RWPE1 (cell line): ENCODE results near the gene IFIT5.
A peak's percentile ranks its signal among the peaks of the same experiment; 100 is the strongest.
"Not testable (repeated sequence)": the region's sequence is repeated elsewhere in the genome, so short reads cannot be mapped to it uniquely, and the experiment has no call there.

Experiments
- CTCF ChIA-PET: fragments of 350-600 bp; sonication (Branson Sonifier 250); formaldehyde crosslinking; extraction: SDS; loops from one replicate; lab custom pipeline; 2021; lab: Yijun Ruan, JAX
- POLR2A ChIA-PET: fragments of 400-600 bp; formaldehyde crosslinking; extraction: SDS; loops from one replicate; lab custom pipeline; 2020; ENCODE audit warnings: antibody characterized with exemption; ENCODE audit not compliant: low non-redundant PET; lab: Yijun Ruan, JAX
- DNase-seq: peaks from one replicate; pipeline ENCODE4 v3.0.0; 2012; ENCODE audit warnings: low spot score
- H3K27ac ChIP-seq: fragments of 450-650 bp; 2 replicates; pipeline ENCODE4 v1.5.1; 2017
- TF ChIP-seq, protein P1 (sequence below): fragments of 450-650 bp; conservative IDR thresholded peaks from 2 replicates; pipeline ENCODE4 v1.5.1; 2017; ENCODE audit warnings: low read depth, mild to moderate bottlenecking

The IFIT5 gene

DNA sequence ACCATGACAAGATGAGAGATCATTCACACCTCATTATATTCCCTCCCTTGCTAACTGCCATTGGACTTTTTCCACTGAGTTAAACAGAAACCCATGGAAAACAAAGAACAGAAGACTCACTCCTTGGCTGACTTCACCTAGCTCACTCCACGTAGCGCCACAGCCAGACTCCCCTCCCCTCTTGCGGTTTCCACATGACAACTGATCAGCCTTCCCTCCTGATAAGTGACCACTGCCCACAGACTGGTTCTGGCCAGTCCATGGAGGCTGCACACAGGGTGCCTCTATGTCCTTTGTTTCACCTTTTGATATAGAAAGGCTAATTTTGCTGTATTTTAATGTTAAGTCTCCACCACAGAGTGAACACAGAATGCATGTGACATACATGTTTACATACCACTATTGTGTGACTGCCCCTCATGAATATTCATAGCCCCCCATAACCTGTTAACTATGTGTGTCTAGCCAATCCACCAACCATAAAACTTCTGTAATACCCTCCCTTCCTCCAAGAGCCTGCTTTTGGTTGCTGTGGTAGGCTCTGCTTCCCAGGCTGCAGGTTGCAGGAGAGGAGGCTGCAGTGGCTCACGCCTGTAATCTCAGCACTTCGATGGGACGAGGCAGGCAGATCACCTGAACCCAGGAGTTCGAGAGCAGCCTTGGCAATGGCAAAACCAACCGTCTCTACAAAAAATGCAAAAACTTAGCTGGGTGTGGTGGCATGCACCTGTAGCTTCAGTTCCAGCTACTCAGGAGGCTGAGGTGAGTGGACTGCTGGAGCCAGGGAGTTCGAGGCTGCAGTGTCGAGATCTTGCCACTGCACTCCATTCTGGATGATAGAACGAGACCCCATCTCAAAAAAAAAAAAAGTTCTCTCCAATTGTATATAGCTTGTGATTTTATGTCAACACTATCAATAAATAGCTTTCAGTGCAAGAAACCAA is 10.0 kb upstream of the IFIT5 start:
- no peak for DNase-seq
- no peak overlapping the region for H3K27ac ChIP-seq
- ChIA-PET POLR2A (no interaction called here), CTCF (interaction anchor here (0.6 kb wide), 1 partner anchor 274 kb away, joined by 3 read pairs; no protein-coding TSS in a partner anchor)
- TF ChIP-seq, protein P1, sequence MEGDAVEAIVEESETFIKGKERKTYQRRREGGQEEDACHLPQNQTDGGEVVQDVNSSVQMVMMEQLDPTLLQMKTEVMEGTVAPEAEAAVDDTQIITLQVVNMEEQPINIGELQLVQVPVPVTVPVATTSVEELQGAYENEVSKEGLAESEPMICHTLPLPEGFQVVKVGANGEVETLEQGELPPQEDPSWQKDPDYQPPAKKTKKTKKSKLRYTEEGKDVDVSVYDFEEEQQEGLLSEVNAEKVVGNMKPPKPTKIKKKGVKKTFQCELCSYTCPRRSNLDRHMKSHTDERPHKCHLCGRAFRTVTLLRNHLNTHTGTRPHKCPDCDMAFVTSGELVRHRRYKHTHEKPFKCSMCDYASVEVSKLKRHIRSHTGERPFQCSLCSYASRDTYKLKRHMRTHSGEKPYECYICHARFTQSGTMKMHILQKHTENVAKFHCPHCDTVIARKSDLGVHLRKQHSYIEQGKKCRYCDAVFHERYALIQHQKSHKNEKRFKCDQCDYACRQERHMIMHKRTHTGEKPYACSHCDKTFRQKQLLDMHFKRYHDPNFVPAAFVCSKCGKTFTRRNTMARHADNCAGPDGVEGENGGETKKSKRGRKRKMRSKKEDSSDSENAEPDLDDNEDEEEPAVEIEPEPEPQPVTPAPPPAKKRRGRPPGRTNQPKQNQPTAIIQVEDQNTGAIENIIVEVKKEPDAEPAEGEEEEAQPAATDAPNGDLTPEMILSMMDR: no peak

DNA sequence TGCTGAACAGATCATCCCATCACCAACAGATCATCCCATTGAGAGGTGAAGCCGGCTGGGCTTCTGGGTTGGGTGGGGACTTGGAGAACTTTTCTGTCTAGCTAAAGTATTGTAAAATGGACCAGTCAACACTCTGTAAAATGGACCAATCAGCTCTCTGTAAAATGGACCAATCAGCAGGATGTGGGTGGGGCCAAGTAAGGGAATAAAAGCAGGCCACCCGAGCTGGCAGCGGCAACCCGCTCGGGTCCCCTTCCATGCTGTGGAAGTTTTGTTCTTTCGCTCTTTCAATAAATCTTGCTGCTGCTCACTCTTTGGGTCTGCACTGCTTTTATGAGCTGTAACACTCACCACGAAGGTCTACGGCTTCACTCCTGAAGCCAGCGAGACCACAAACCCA is 8.2 kb upstream of the IFIT5 start:
- CTCF ChIA-PET, H3K27ac ChIP-seq, POLR2A ChIA-PET, DNase-seq: not testable (repeated sequence)

DNA sequence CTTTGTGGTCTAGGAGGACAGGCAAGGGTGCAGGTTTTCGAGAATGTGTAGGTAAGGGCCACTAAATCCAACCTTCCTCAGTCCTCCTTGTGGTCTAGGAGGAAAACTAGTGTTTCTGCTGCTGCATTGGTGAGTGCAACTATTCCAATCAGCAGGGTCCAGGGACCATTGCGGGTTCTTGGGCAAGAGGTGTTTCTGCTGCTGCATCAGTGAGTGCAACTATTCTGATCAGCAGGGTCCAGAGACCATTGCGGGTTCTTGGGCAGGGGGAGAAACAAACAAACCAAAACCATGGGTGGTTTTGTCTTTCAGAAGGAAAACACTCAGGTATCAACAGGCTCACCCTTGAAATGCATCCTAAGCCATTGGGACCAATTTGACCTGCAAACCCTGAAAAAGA is 6.6 kb upstream of the IFIT5 start:
- DNase-seq, H3K27ac ChIP-seq, POLR2A ChIA-PET: not testable (repeated sequence)
- CTCF ChIA-PET: interaction anchor here (0.7 kb wide), 1 partner anchor 27 kb away, joined by 5 read pairs; no protein-coding TSS in a partner anchor

DNA sequence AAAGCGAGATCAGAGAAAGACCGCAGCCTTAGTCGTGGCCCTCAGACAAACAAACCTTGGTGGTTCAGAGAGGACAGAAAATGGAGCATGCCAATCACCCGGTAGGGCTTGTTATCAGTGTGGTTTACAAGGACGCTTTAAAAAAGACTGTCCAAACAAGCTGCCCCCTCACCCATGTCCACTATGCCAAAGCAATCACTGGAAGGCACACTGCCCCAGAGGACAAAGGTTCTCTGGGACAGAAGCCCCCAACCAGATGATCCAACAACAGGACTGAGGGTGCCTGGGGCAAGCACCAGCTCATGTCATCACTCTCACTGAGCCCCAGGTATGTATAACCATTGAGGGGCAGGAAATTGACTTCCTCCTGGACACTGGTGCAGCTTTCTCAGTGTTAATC is 5.1 kb upstream of the IFIT5 start:
- CTCF ChIA-PET: interaction anchor here (0.5 kb wide), 1 partner anchor 319 kb away, joined by 3 read pairs; no protein-coding TSS in a partner anchor

DNA sequence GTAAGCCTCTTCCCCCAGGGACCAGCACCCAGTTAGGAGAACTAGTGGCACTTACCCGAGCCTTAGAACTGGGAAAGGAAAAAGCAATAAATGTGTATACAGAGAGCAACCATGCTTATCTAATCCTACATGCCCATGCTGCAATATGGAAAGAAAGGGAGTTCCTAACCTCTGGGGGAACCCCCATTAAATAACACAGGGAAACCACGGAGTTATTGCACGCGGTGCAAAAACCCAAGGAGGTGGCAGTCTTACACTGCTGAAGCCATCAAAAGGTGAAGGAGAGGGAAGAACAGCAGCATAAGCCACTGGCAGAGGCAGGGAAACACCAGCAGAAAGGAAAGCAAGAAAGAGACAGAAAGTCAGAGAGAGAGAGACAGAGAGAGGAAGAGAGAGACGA is 3.8 kb upstream of the IFIT5 start:
- DNase-seq, POLR2A ChIA-PET, CTCF ChIA-PET, H3K27ac ChIP-seq: not testable (repeated sequence)

More for the DNA sequence above, 5.1 kb upstream of the IFIT5 start:
- DNase-seq, POLR2A ChIA-PET, H3K27ac ChIP-seq: not testable (repeated sequence)

DNA sequence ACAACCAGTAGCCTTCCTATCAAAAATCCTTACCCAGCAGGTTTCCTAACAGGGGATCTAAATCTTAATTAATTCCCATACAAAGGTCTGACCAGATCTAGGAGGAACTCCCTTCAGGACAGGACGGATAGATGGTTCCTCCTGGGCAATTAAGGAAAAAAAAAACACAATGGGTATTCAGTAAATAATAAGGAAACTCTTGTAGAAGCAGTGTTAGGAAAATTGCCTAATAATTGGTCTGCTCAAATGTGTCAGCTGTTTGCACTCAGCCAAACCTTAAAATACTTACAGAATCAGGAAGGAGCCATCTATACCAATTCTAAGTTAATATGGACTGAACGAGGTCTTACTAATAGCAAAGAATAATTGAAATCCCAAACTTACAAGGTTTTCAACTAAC is 3.2 kb upstream of the IFIT5 start:
- DNase-seq, POLR2A ChIA-PET, H3K27ac ChIP-seq, CTCF ChIA-PET: not testable (repeated sequence)

DNA sequence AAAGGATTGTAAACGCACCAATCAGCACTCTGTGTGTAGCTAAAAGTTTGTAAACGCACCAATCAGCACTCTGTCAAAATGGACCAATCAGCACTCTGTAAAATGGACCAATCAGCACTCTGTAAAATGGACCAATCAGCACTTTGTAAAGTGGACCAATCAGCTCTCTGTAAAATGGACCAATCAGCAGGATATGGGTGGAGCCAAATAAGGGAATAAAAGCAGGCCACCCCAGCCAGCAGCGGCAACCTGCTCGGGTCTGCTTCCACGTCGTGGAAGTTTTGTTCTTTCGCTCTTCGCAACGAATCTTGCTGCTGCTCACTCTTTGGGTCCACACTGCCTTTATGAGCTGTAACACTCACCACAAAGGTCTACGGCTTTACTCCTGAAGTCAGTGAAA is 2.1 kb upstream of the IFIT5 start:
- H3K27ac ChIP-seq, DNase-seq, POLR2A ChIA-PET: not testable (repeated sequence)
- CTCF ChIA-PET: interaction anchor here (0.6 to 0.7 kb wide), 2 partner anchors 136 to 690 kb away, joined by 3 read pairs; no protein-coding TSS in a partner anchor

DNA sequence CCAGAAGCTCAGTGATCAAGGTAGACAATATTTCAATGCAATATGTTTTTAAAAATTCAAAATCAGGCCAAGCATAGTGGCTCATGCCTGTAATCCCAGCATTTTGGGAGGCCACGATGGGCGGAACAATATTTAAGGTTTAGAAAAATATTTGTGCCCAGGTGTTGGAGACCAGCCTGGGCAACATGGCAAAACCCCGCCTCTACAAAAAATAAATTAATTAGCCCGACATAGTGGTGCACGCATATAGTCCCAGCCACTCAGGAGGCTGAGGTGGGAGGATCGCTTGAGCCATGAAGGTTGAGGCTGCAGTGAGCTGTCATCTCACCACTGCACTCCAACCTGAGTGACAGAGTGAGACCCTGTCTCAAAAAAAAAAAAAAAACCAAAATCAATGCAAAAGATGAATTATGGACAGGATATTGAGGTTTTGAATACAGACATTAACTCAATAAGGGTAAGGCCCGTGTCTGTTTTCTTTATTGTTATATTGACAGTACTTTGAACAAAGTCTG is 913 bp upstream of the IFIT5 start:
- no peak for DNase-seq
- H3K27ac ChIP-seq: no peak overlapping the region
- ChIA-PET POLR2A (no interaction called here), CTCF (interaction anchor here (0.6 to 1.0 kb wide), 3 partner anchors 141 to 384 kb away, joined by 3 to 6 read pairs (median 5); no protein-coding TSS in a partner anchor)
- TF ChIP-seq, protein P1: no peak

DNA sequence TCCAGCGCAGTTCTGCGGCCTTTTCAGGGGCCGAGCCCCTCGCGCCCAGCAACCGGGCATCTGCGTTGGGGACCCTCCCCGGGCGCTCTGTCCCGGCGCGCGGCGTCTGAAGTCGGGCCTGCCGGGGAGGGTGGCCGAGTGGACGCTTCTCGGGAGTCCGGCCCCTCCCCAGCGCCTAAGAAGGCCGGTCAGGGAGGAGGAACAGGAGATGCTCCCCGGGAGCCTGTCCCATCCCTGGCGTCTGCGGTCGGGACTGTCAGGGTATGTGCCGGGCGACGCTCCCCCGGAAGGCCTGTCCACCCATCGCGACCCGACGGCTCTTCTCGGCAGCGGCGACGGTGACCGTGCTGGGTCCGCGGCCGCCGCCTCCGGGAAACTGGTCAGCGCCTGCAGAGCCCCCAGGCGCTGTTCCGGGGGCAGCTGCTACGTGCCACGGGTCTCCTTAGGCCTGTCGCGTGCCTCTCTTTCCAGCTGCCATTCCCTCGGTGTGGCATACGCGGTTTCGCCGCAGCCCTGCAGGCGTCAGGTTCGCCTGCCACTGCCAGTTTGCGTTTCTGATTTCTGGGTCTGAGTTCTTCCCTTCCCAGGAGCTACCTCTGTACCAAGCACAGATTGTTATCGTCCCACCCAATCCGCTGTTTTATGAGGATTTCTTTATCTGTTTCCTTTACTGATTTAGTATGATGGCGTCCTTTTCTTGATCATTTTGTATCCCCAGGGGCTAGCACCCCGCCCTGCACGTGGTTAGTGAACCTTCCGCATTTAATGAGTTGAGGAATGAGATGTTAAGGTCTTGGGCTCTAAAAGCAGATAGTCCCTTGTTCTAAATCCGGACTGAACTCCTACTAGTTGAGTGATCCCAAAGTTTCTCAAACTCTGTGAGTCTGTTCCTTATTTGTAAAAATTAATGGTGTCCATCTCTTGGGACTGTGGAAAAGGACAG is 782 bp downstream of the IFIT5 start:
- ChIA-PET POLR2A (interaction anchor here (0.7 to 1.2 kb wide), 3 partner anchors 17 to 196 kb away, joined by 3 read pairs; partner anchors contain the start of gene LIPA), CTCF (interaction anchor here (0.6 to 1.5 kb wide), 4 partner anchors 61 to 480 kb away, joined by 3 to 5 read pairs (median 4); no protein-coding TSS in a partner anchor)
- H3K27ac ChIP-seq: peak overlapping the region; percentile 88
- TF ChIP-seq, protein P1: no peak
- peak; percentile 49 for DNase-seq
